OCI-LY7 (cell line): ENCODE measurements around the gene IGF2BP2. TPM values are rescaled to one million over a fixed set of nuclear protein-coding genes. Genes with fewer than 3 reads are reported as not detected.

Source experiments
- BruUV-seq: library from RNA; stranded (reverse); fragments of 400-500 nt; replicated peaks from 2 replicates; lab custom pipeline; 2021; lab: Mats Ljungman, UMichigan
- CTCF ChIA-PET: fragments of 300-600 bp; sonication (Branson Sonifier 250); formaldehyde crosslinking; loops from one replicate; lab custom pipeline; 2022; ENCODE audit warnings: antibody characterized with exemption; ENCODE audit not compliant: unreplicated experiment; lab: Charles Lee
- POLR2A ChIA-PET: fragments of 300-600 bp; sonication (Branson Sonifier 250); formaldehyde crosslinking; loops from one replicate; lab custom pipeline; 2022; ENCODE audit warnings: antibody characterized with exemption; lab: Charles Lee
- DNase-seq: peaks from one replicate; pipeline ENCODE4 v3.0.0-alpha.2; 2015; ENCODE audit warnings: low spot score
- H2AFZ ChIP-seq: fragments of 200-600 bp; sonication (generic), shearing (Covaris generic); 2 replicates; pipeline ENCODE4 v1.6.1; 2014; ENCODE audit warnings: mild to moderate bottlenecking, antibody characterized with exemption, low read length, moderate library complexity
- H3K27ac ChIP-seq: fragments of 200-600 bp; sonication (generic); 2 replicates; pipeline ENCODE4 v1.5.1; 2014; ENCODE audit warnings: mixed run types, low read depth, mild to moderate bottlenecking, moderate library complexity, low read length, inconsistent platforms; ENCODE audit not compliant: poor library complexity, severe bottlenecking
- H3K36me3 ChIP-seq: fragments of 200-600 bp; sonication (generic); 2 replicates; pipeline ENCODE4 v1.6.1; 2014; ENCODE audit warnings: mild to moderate bottlenecking, antibody characterized with exemption, low read length, moderate library complexity, mixed read lengths; ENCODE audit not compliant: insufficient read depth
- H3K4me1 ChIP-seq: fragments of 200-600 bp; sonication (generic); 2 replicates; pipeline ENCODE4 v1.5.1; 2014; ENCODE audit warnings: mild to moderate bottlenecking, low read length; ENCODE audit not compliant: insufficient read depth, poor library complexity, severe bottlenecking
- H3K4me2 ChIP-seq: fragments of 200-600 bp; sonication (generic); 2 replicates; pipeline ENCODE4 v1.6.1; 2014; ENCODE audit warnings: mild to moderate bottlenecking, low read length
- H3K4me3 ChIP-seq: fragments of 200-600 bp; sonication (generic); 2 replicates; pipeline ENCODE4 v1.5.1; 2014; ENCODE audit warnings: mild to moderate bottlenecking, low read depth, low read length; ENCODE audit not compliant: poor library complexity, severe bottlenecking
- H3K79me2 ChIP-seq: fragments of 200-600 bp; sonication (generic); 2 replicates; pipeline ENCODE4 v1.6.1; 2016; ENCODE audit warnings: low read depth, mild to moderate bottlenecking, low read length, moderate library complexity, mixed read lengths; ENCODE audit not compliant: insufficient read depth
- H3K9me2 ChIP-seq: fragments of 200-600 bp; sonication (generic); 2 replicates; pipeline ENCODE4 v1.6.1; 2016; ENCODE audit warnings: mild to moderate bottlenecking, low read length, mixed read lengths; ENCODE audit not compliant: insufficient read depth
- H3K9me3 ChIP-seq: fragments of 200-600 bp; sonication (generic); 2 replicates; pipeline ENCODE4 v1.6.1; 2014; ENCODE audit warnings: mild to moderate bottlenecking, mixed run types, low read length, mixed read lengths
- H4K20me1 ChIP-seq: fragments of 200-600 bp; sonication (generic); 2 replicates; pipeline ENCODE4 v1.6.1; 2014; ENCODE audit warnings: mild to moderate bottlenecking, antibody characterized with exemption, low read length, moderate library complexity, mixed read lengths; ENCODE audit not compliant: insufficient read depth
- CTCF ChIP-seq: fragments of 200-600 bp; sonication (generic); conservative IDR thresholded peaks from 2 replicates; pipeline ENCODE4 v1.5.1; 2014; ENCODE audit warnings: mild to moderate bottlenecking, antibody characterized with exemption, low read length, moderate library complexity, mixed read lengths
- EZH2phosphoT487 ChIP-seq: fragments of 200-600 bp; sonication (generic); IDR thresholded peaks from 2 replicates; pipeline ENCODE4 v1.6.1; 2018; ENCODE audit warnings: low read depth, borderline replicate concordance, mild to moderate bottlenecking, mixed run types, antibody characterized with exemption, low read length, moderate library complexity, mixed read lengths
- intact Hi-C: fragments of 100-400 bp; cut with micrococcal nuclease; formaldehyde crosslinking; loops from one replicate; pipeline ENCODE4 v1.10.0; 2022; ENCODE audit not compliant: unreplicated experiment
- total RNA-seq, 2 experiments: library from RNA; depleted of rRNA in 1 of 2; stranded (reverse); fragments of >200 nt in 1 of 2; shearing (Covaris generic) in 1 of 2; gene quantifications; 2 replicates each; pipeline ENCODE4 v1.2.3, GENCODE V29; 2014 to 2022

The IGF2BP2 gene
- total RNA-seq, 2 experiments from 2014 or later, result not detected

GRCh38 chr3:185818267-185818875, 6.5 kb downstream of the IGF2BP2 start:
- no peaks in the 10 kb centered on the region for H3K9me2 ChIP-seq
- H2AFZ ChIP-seq, result no peak overlapping the region
- H3K9me3 ChIP-seq, result no peaks in the 10 kb centered on the region
- CTCF ChIA-PET, result interaction anchor here (1.1 kb wide), 1 partner anchor 34 kb away, joined by 3 read pairs; no protein-coding TSS in a partner anchor
- no peaks in the 10 kb centered on the region for H3K4me1 ChIP-seq
- H3K36me3 ChIP-seq, result no peaks in the 10 kb centered on the region
- no peaks in the 10 kb centered on the region for H4K20me1 ChIP-seq
- no TSS peak for BruUV-seq
- no peak for DNase-seq
- POLR2A ChIA-PET, result interaction anchor here (0.6 kb wide), 1 partner anchor 31 kb away, joined by 4 read pairs; no protein-coding TSS in a partner anchor
- no peak overlapping the region for H3K4me2 ChIP-seq
- no peak overlapping the region for H3K4me3 ChIP-seq
- intact Hi-C loops, result no loop called here
- H3K79me2 ChIP-seq, result no peaks in the 10 kb centered on the region
- no peak for TF ChIP-seq EZH2phosphoT487
- no peak for TF ChIP-seq CTCF
- H3K27ac ChIP-seq, result no peak overlapping the region

GRCh38 chr3:185815391-185816282, 9.2 kb downstream of the IGF2BP2 start:
- BruUV-seq, result no TSS peak
- intact Hi-C loops, result no loop called here

More at GRCh38 chr3:185815391-185816282, 9.2 kb downstream of the IGF2BP2 start:
- H3K4me2 ChIP-seq, result no peak overlapping the region
- no peak overlapping the region for H3K27ac ChIP-seq
- no peaks in the 10 kb centered on the region for H3K9me3 ChIP-seq
- H4K20me1 ChIP-seq, result no peaks in the 10 kb centered on the region
- POLR2A ChIA-PET, result no interaction called here
- CTCF ChIA-PET, result no interaction called here
- H3K36me3 ChIP-seq, result no peaks in the 10 kb centered on the region
- H3K4me3 ChIP-seq, result no peak overlapping the region
- no peaks in the 10 kb centered on the region for H3K79me2 ChIP-seq
- no peaks in the 10 kb centered on the region for H3K4me1 ChIP-seq
- no peak for TF ChIP-seq EZH2phosphoT487
- no peak for TF ChIP-seq CTCF
- H3K9me2 ChIP-seq, result no peaks in the 10 kb centered on the region
- no peak for DNase-seq
- no peak overlapping the region for H2AFZ ChIP-seq
